Common myeloid progenitor, CD34-positive (primary cell): Measurements from ENCODE around the gene EPHB1.

Experiments
- CTCF ChIA-PET: fragments of 350-600 bp; sonication (Branson Sonifier 250); formaldehyde crosslinking; loops from one replicate; lab custom pipeline; 2021; ENCODE audit warnings: antibody characterized with exemption; lab: Charles Lee
- POLR2A ChIA-PET: fragments of 350-600 bp; sonication (Branson Sonifier 250); formaldehyde crosslinking; loops from one replicate; lab custom pipeline; 2021; ENCODE audit warnings: antibody characterized with exemption; lab: Charles Lee
- DNase-seq, 3 donors: peaks; one replicate each; pipeline versions ENCODE4 v3.0.0 to v3.0.0-alpha.2; 2013
- H3K27ac ChIP-seq, 2 experiments: 1 replicate in 1 of 2; 2 replicates in 1 of 2; pipeline ENCODE4 v1.7.0; 2013; ENCODE audit warnings: inconsistent platforms in 2 of 2, low read length in 2 of 2, mild to moderate bottlenecking in 2 of 2, low read depth in 1 of 2, moderate library complexity in 1 of 2; ENCODE audit not compliant: severe bottlenecking in 2 of 2, insufficient read depth in 1 of 2, poor library complexity in 1 of 2
- H3K27me3 ChIP-seq, 5 experiments: replicated peaks in 2 of 5; 1 replicate in 3 of 5; 2 replicates in 2 of 5; pipeline versions ENCODE4 v1.6.1 to v1.7.0; 2013; ENCODE audit warnings: low read length in 4 of 5, mild to moderate bottlenecking in 2 of 5, moderate library complexity in 2 of 5, inconsistent platforms in 1 of 5; ENCODE audit not compliant: insufficient read depth in 5 of 5, control insufficient read depth in 4 of 5
- H3K36me3 ChIP-seq, 4 experiments: 1 replicate in 2 of 4; 2 replicates in 2 of 4; pipeline versions ENCODE4 v1.6.1 to v1.7.0; 2013; ENCODE audit warnings: low read length in 3 of 4, control low read depth in 1 of 4, mild to moderate bottlenecking in 1 of 4; ENCODE audit not compliant: control insufficient read depth in 4 of 4, insufficient read depth in 4 of 4
- H3K4me1 ChIP-seq, 4 experiments: 1 replicate in 3 of 4; 2 replicates in 1 of 4; pipeline versions ENCODE4 v1.6.1 to v1.7.1; 2013; ENCODE audit warnings: low read length in 3 of 4, mild to moderate bottlenecking in 3 of 4, control low read depth in 1 of 4, inconsistent platforms in 1 of 4, moderate library complexity in 1 of 4; ENCODE audit not compliant: control insufficient read depth in 4 of 4, insufficient read depth in 4 of 4; ENCODE audit errors: control extremely low read depth in 1 of 4
- H3K4me3 ChIP-seq, 7 experiments: 1 replicate in 4 of 7; 2 replicates in 3 of 7; pipeline versions ENCODE4 v1.5.1 to v1.7.0; 2013; ENCODE audit warnings: mild to moderate bottlenecking in 7 of 7, low read length in 6 of 7, moderate library complexity in 6 of 7, inconsistent platforms in 2 of 7, low read depth in 2 of 7, control low read depth in 1 of 7; ENCODE audit not compliant: insufficient read depth in 4 of 7, control insufficient read depth in 1 of 7; ENCODE audit errors: extremely low read depth in 1 of 7
- H3K9me3 ChIP-seq, 5 experiments: 1 replicate in 4 of 5; 2 replicates in 1 of 5; pipeline versions ENCODE4 v1.6.1 to v1.7.1; 2013; ENCODE audit warnings: low read length in 4 of 5, mild to moderate bottlenecking in 2 of 5, inconsistent platforms in 1 of 5, low read depth in 1 of 5, moderate library complexity in 1 of 5; ENCODE audit not compliant: control insufficient read depth in 4 of 5, insufficient read depth in 2 of 5; ENCODE audit errors: control extremely low read depth in 1 of 5
- WGBS: methylation state at CpG from one replicate; pipeline ENCODE4 v1.1.5; 2013; ENCODE audit not compliant: insufficient coverage; 5-methylcytosine and 5-hydroxymethylcytosine counted together

The EPHB1 gene

DNA sequence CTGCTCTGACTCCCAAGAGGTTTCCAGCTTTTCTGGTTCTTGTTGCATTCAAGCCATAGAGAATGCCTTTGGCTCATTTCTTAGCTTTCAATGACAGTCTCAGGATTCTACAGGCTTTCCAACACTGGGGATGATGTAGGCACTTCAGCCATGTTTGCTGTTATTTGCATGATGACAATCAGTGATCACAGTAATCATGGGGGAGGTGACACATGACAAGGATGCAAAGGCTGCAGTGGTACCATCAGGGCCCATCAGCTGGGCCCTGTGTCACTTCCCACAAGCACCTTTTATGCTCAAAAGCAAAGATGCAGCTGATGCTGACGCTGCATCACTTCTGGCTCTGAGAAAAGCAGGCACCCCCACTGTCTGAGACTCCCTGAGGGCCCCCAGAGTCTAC is 18.6 kb downstream of the EPHB1 start:
- no peak for DNase-seq
- Histone ChIP-seq H3K4me3 (no peak overlapping the region), H3K27ac (no peak overlapping the region), H3K36me3 (no peaks in the 10 kb centered on the region), H3K4me1 (no peaks in the 10 kb centered on the region), H3K27me3 (peaks cover 0 to 2% (median 0%) of the 10 kb centered on the region in 5 experiments), H3K9me3 (no peaks in the 10 kb centered on the region)
- 0% methylated on average over 1 of the region's 1 CpG for WGBS
- ChIA-PET POLR2A (no interaction called here), CTCF (no interaction called here)

DNA sequence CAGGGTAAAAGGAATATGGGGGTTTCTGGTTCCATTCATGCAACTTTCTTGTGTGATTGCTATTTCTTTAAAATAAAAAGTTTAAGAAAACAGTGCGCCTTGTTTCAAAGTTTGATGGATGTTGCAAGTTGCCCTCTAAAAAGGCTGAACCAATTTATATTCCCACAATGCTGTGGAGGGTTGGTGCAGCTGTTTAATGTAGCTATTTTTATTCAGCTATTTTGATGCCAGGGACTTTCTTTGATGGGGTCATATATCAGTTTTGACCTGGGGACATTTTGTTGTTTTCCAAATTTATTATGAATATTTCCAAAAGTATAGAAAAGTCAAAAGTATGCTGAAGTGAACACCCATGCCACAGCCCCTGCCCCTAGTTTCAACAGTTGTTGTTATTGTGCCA is 20.5 kb downstream of the EPHB1 start:
- Histone ChIP-seq H3K27ac (no peak overlapping the region), H3K36me3 (no peaks in the 10 kb centered on the region), H3K9me3 (no peaks in the 10 kb centered on the region), H3K4me3 (no peak overlapping the region), H3K27me3 (peaks cover 0 to 4% (median 0%) of the 10 kb centered on the region in 5 experiments), H3K4me1 (no peaks in the 10 kb centered on the region)
- POLR2A ChIA-PET = no interaction called here
- DNase-seq = no peak
- WGBS = no CpG with 5 or more reads among the region's 1 CpG
- CTCF ChIA-PET = no interaction called here

DNA sequence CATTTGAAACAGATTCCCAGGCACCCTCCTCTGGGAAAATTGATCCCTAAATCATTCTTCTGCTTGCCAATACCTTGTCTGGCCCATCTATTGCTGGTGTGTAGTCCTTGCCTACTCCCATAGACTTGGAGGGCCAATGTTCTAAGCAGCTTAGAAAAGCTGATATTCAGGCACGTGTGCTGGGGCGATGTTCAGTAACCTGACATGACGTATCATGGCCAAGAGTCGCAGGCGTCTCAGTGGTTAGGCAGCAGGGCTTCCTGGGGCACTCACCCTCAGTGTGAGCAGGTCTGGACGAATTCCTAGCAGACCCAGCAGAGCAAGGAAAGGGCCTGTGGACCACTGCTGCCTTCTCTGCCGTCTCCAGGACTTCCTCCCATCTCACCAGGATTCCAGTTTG is 21.6 kb downstream of the EPHB1 start:
- no peak overlapping the region for H3K4me3 ChIP-seq
- H3K27me3 ChIP-seq = peaks cover 0 to 6% (median 0%) of the 10 kb centered on the region in 5 experiments
- H3K4me1 ChIP-seq = no peaks in the 10 kb centered on the region
- no peaks in the 10 kb centered on the region for H3K36me3 ChIP-seq
- POLR2A ChIA-PET = interaction anchor here (0.6 kb wide), 1 partner anchor 693 kb away, joined by 4 read pairs; no protein-coding TSS in a partner anchor
- DNase-seq = no peak
- CTCF ChIA-PET = no interaction called here
- 94% methylated on average over 5 of the region's 7 CpGs for WGBS
- H3K27ac ChIP-seq = no peak overlapping the region
- no peaks in the 10 kb centered on the region for H3K9me3 ChIP-seq

DNA sequence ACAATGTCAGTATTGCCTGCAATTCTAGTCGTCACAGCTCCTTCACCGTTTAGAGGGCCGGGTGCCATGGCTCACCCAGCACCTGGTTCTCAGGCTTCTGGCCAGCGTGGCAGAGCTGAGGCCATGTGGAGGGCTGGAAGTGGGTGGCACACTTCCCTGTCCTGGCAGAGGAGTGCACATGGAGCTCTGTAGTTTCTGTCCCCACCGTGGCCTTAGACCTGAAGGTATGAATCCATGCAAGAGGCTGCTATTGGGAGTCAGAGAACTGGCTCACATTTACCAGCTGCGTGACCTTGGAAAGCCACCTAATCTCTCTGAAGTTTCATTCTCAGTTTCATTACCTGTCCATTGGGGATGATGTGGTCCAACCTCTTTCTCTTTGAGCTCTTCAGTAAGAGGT is 22.2 kb downstream of the EPHB1 start:
- Histone ChIP-seq H3K27ac (no peak overlapping the region), H3K36me3 (no peaks in the 10 kb centered on the region), H3K4me1 (no peaks in the 10 kb centered on the region), H3K4me3 (no peak overlapping the region), H3K9me3 (no peaks in the 10 kb centered on the region), H3K27me3 (peaks cover 0 to 6% (median 0%) of the 10 kb centered on the region in 5 experiments)
- ChIA-PET CTCF (interaction anchor here (1.0 kb wide), 1 partner anchor 21 kb away, joined by 3 read pairs; no protein-coding TSS in a partner anchor), POLR2A (interaction anchor here (0.6 kb wide), 1 partner anchor 692 kb away, joined by 4 read pairs; no protein-coding TSS in a partner anchor)
- DNase-seq = no peak
- 93% methylated on average over 5 of the region's 6 CpGs for WGBS

DNA sequence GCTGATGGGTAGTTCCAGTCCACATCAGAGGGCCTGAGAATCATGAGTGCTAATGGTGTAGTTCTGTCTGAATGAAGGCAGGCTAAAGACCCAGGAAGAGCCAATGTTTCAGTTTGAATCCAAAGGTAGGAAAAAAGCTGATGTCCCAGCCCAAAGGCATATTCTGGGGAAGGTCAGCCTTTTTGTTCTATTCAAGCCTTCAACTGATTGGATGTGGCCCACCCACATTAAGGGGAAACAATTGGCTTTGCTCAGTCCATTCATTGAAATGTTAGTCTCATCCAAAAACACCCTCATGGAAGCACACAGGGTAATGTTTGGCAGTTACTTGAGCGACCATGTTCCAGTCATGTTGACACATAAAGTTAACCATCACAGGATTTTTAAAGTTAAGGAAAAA is 25.9 kb downstream of the EPHB1 start:
- WGBS = no CpG with 5 or more reads among the region's 1 CpG
- CTCF ChIA-PET = interaction anchor here (1.9 kb wide), 1 partner anchor 682 kb away, joined by 7 read pairs; no protein-coding TSS in a partner anchor
- POLR2A ChIA-PET = no interaction called here
- DNase-seq = no peak
- no peaks in the 10 kb centered on the region for H3K36me3 ChIP-seq
- no peaks in the 10 kb centered on the region for H3K9me3 ChIP-seq
- H3K4me3 ChIP-seq = no peak overlapping the region
- H3K27me3 ChIP-seq = peaks cover 0 to 7% (median 0%) of the 10 kb centered on the region in 5 experiments
- H3K27ac ChIP-seq = no peak overlapping the region
- no peaks in the 10 kb centered on the region for H3K4me1 ChIP-seq

DNA sequence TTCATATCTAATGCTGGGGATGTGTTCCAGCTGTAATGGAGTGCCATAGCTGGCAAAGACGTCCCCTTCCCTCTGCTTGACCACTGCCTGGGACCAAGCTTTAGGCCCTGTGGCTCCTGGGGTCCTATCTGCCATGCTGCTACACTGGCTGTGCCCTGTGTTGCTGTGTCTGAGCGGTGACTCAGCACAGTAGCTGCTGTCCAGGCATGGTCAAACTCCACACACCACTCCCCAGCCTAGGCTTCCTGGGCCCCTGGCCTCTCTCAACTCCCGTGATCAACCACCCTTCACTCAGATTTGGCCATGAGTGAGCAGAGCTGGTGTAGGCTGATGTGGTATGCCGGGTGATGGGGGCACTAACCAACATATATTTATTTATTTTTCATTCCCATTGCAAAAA is 27.0 kb downstream of the EPHB1 start:
- no peaks in the 10 kb centered on the region for H3K9me3 ChIP-seq
- no peak for DNase-seq
- no peaks in the 10 kb centered on the region for H3K4me1 ChIP-seq
- H3K4me3 ChIP-seq = no peak overlapping the region
- POLR2A ChIA-PET = no interaction called here
- no peak overlapping the region for H3K27ac ChIP-seq
- WGBS = 100% methylated on average over 2 of the region's 4 CpGs
- H3K36me3 ChIP-seq = no peaks in the 10 kb centered on the region
- peaks cover 0 to 7% (median 0%) of the 10 kb centered on the region in 5 experiments for H3K27me3 ChIP-seq
- CTCF ChIA-PET = interaction anchor here (1.9 kb wide), 1 partner anchor 681 kb away, joined by 7 read pairs; no protein-coding TSS in a partner anchor

DNA sequence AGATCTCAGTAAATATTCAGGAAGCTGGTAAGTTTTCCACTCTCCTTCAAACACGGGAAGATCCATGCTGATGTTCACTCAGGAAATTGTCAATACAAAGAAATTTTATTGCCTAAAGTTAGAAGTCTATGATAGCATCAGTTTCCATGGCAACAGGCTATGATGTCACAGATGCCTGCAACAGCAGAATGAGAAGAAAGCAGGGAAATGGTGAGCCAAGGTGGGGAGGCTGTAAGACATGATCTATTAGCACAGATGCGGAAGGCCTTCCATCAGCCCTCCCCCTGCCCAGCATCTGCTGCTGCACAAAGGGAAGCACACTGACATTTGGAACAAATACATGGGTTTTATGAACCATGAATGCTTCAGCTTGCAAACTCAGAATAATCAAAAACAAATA is 28.6 kb downstream of the EPHB1 start:
- 100% methylated on average over 1 of the region's 2 CpGs for WGBS
- POLR2A ChIA-PET = no interaction called here
- CTCF ChIA-PET = no interaction called here

More for the DNA sequence above, 28.6 kb downstream of the EPHB1 start:
- Histone ChIP-seq H3K27me3 (peaks cover 0 to 9% (median 0%) of the 10 kb centered on the region in 5 experiments), H3K9me3 (no peaks in the 10 kb centered on the region), H3K4me1 (no peaks in the 10 kb centered on the region), H3K27ac (no peak overlapping the region), H3K36me3 (no peaks in the 10 kb centered on the region), H3K4me3 (no peak overlapping the region)
- DNase-seq = no peak
